Measurements from ENCODE around the gene KIF22.
"Not testable (repeated sequence)": the region's sequence is repeated elsewhere in the genome, so short reads cannot be mapped to it uniquely, and the experiment has no call there.

KIF22 gene

GRCh38 chr16:29777576-29778350 lies 12.8 kb upstream of the KIF22 start, which contains the start of gene ZG16:
Gene ZG16 (plus strand): TSS chr16:29778256. CDS start chr16:29779267, 1,011 bp downstream.
- no peak within 1 kb of the TSS for H3K27ac Mint-ChIP-seq
- DNase-seq (no peak), ATAC-seq (replicated peaks) (no peak)
- no peak within 1 kb of the TSS for H3K4me3 Mint-ChIP-seq
- H3K27me3 Mint-ChIP-seq = peaks cover 0 to 5% of the 10 kb centered on the region in 2 donors
- no peaks in the 10 kb centered on the region for H3K36me3 Mint-ChIP-seq
- peaks cover 0 to 2% of the 10 kb centered on the region in 2 donors for H3K4me1 Mint-ChIP-seq
- H3K9me3 Mint-ChIP-seq = no peaks in the 10 kb centered on the region

DNA sequence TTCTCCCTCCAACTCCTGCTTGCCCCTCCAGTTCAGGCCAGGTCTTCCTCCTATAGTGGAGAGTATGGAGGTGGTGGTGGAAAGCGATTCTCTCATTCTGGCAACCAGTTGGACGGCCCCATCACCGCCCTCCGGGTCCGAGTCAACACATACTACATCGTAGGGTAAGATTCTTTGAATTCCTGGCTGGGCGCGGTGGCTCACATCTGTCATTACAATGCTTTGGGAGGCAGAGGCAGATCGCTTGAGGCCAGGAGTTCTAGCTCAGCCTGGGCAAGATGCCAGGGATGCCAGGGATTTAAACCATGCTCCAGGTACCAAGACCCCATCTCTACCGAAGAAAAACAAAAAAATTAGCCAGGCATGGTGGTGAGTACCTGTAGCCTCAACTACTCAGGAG lies 11.1 kb upstream of the KIF22 start:
- ATAC-seq (replicated peaks) (no peak), DNase-seq (no peak)
- no peaks in the 10 kb centered on the region for H3K9me3 Mint-ChIP-seq
- no peak overlapping the region for H3K27ac Mint-ChIP-seq
- no peaks in the 10 kb centered on the region for H3K36me3 Mint-ChIP-seq
- H3K4me3 Mint-ChIP-seq = no peak overlapping the region
- peaks cover 0 to 2% of the 10 kb centered on the region in 2 donors for H3K4me1 Mint-ChIP-seq
- H3K27me3 Mint-ChIP-seq = peaks cover 0 to 5% of the 10 kb centered on the region in 2 donors

DNA sequence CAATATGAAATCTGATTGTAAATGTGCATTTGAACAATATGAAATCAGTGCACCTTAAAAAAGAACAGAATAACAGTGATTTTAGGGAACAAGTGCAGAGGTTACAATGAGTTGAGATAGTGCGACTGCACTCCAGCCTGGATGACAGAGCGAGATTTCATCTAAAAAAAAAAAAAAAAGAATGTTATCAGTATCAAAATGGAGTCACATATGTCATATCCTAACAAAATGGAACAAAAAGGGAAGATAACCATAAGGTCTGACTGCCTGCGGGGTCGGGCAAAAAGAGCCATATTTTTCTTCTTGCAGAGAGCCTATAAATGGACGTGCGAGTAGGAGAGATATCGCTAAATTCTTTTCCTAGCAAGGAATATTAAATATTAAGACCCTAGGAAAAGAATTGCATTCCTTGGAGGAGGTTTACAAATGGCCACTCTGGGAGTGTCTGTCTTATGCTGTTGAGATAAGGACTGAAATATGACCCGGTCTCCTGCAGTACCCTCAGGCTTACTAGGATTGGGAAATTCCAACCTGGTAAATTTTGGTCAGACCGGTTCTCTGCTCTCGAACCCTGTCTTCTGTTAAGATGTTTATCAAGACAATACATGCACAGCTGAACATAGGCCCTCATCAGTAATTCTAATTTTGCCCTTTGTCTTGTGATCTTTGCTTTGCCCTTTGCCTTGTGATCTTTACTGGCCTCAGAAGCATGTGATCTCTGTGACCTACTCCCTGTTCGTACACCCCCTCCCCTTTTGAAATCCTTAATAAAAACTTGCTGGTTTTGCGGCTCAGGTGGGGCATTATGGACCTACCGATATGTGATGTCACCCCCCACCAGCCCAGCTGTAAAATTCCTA lies 7.2 kb upstream of the KIF22 start:
- not testable (repeated sequence) for H3K27ac Mint-ChIP-seq, H3K4me3 Mint-ChIP-seq

DNA sequence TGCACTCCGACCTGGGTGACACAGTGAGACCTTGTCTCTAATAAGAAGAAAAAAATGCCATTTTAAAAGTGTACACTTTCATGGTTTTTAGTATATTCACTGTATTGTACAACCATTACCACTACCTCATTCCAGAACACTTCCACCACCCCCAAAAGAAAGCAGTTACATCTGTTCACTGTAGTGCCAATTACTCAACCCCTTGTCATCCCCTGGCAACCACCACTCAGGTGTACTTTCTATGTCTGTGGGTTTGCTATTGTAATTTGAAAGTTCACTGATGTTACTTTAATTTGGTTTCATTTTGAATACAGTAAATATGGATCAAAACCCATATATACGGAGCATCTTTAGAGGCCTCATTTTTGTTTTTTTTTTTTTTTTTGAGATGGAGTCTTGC lies 6.4 kb upstream of the KIF22 start:
- Mint-ChIP-seq H3K27ac (no peak overlapping the region), H3K9me3 (no peaks in the 10 kb centered on the region), H3K36me3 (no peaks in the 10 kb centered on the region), H3K27me3 (no peaks in the 10 kb centered on the region), H3K4me3 (no peak overlapping the region), H3K4me1 (peaks cover 5 to 13% of the 10 kb centered on the region in 2 donors)
- DNase-seq (no peak), ATAC-seq (replicated peaks) (no peak)

More for the DNA sequence above, 7.2 kb upstream of the KIF22 start:
- not testable (repeated sequence) for H3K36me3 Mint-ChIP-seq; H3K27me3 Mint-ChIP-seq; H3K9me3 Mint-ChIP-seq; H3K4me1 Mint-ChIP-seq; DNase-seq; ATAC-seq (replicated peaks)

DNA sequence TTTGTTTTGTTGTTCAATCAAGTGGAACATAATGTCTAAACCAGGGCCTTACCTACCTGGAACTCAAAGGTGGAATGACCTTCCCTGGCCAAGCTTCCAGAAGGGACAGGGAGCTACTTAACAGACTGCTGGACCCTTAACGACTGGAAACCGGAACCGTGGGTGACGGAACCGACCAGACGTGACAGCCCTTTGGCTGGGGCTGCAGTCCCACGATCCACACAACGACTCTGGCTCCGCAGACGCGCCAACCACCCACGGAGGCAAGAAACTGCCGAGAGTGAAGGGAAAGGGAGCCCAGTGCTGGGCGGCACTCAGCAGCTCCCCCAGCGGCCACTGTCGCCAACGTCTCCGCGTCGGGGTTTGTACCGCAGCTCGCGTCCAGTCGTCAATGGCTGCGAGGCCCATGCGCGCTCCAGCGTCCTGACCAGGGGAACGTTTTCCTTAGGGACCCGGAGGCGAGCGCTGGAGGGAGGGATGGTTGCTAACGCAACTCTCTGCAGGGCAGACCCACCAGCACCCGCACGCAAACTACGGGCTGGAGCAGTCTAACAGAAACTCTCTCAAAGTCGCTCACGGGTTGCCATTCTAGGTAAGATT lies 5.5 kb upstream of the KIF22 start:
- no peaks in the 10 kb centered on the region for H3K36me3 Mint-ChIP-seq
- H3K27ac Mint-ChIP-seq = peak overlapping the region; percentile 75
- peaks cover 7 to 20% of the 10 kb centered on the region in 2 donors for H3K4me1 Mint-ChIP-seq
- DNase-seq = peak; percentile 53
- ATAC-seq (replicated peaks) = peak; percentile 92 to 93
- H3K4me3 Mint-ChIP-seq = peak overlapping the region; percentile 70 to 74
- H3K9me3 Mint-ChIP-seq = no peaks in the 10 kb centered on the region
- no peaks in the 10 kb centered on the region for H3K27me3 Mint-ChIP-seq

DNA sequence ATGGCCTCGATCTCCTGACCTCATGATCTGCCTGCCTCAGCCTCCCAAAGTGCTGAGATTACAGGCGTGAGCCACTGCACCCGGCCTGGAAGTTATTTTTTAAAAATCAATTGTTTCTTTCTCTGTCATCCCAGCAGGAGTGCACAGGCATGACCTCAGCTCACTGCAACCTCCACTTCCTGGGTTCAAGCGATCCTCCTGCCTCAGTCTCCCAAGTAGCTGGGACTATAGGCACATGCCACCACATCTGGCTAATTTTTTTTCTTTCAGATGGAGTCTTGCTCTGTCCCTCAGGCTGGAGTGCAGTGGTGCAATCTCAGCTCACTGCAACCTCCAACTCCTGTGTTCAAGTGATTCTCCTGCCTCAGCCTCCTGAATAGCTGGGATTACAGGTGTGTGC lies 3.4 kb upstream of the KIF22 start:
- ATAC-seq (replicated peaks); DNase-seq; H3K36me3 Mint-ChIP-seq; H3K9me3 Mint-ChIP-seq; H3K27ac Mint-ChIP-seq; H3K4me3 Mint-ChIP-seq; H3K27me3 Mint-ChIP-seq: not testable (repeated sequence)
- H3K4me1 Mint-ChIP-seq = peaks cover 14 to 35% of the 10 kb centered on the region in 2 donors

DNA sequence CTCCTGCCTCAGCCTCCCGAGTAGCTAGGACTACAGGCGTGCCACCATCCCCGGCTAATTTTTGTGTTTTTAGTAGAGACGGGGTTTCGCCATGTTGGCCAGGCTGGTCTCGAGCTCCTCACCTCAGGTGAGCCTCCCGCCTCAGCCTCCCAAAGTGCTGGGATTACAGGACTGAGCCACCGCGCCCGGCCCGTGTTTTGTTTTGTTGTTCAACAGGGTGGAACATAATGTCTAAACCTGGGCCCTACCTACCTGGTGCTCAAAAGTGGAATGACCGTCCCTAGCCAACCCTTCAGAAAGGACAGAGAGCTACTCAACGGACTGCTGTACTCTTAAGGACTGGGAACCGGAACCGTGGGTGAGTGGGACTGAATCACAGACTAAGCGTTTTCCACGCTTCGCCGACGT lies 772 bp upstream of the KIF22 start:
- Mint-ChIP-seq H3K9me3 (no peaks in the 10 kb centered on the region), H3K27me3 (no peaks in the 10 kb centered on the region), H3K4me1 (peaks cover 22 to 51% of the 10 kb centered on the region in 2 donors), H3K4me3 (peak overlapping the region; percentile 97), H3K27ac (peak overlapping the region; percentile 98), H3K36me3 (peaks cover 10 to 12% of the 10 kb centered on the region in 2 donors)
- DNase-seq (no peak), ATAC-seq (replicated peaks) (peak; percentile 1 to 2)

DNA sequence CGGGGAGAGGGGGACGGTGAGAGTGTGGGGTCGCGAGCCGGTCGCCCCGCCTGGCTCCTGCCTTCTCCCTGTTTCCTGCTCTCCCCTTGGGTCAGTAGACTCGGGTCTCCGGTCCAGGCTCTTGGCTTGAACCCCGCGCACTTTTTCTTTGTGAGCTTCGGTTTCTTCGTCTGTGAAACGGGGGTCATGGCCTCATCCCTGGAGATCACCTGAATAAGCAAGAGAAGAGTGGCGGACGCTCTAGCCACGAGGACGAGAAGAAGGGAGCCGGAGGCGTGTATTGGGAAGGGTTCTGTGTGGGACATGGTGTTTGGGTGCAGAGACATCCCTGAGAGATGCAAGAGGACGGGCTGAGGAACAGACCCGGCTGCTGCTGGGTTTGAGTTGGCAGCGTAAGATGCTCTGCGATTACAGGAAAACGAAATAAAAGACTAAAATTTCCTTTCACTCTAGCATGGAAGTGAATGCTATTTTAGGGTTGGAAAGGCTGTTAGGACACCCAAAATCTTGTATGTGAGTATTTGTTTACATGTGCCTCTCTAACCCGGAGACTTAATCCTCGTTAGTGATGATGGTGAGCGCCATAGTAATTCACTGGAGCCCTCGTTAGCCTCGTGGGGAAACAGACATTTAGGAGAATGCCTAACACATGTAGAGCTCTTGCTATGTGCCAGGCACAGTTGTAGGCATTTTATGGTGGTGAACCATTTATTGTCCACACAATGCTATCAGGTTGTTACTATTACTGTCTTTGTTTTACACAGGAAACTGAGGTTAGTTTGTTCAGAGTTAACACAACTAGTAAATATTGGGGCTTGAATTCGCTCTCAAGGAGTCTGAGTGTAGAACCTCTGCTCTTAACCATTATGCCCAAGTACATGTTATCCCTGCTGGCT lies 646 bp downstream of the KIF22 start:
- H3K27me3 Mint-ChIP-seq = no peaks in the 10 kb centered on the region
- ATAC-seq (replicated peaks) (peak; percentile 2 to 21), DNase-seq (no peak)
- peaks cover 10 to 14% of the 10 kb centered on the region in 2 donors for H3K36me3 Mint-ChIP-seq
- peaks cover 20 to 41% of the 10 kb centered on the region in 2 donors for H3K4me1 Mint-ChIP-seq
- H3K9me3 Mint-ChIP-seq = no peaks in the 10 kb centered on the region
- H3K4me3 Mint-ChIP-seq = peak overlapping the region; percentile 97
- peak overlapping the region; percentile 98 for H3K27ac Mint-ChIP-seq

DNA sequence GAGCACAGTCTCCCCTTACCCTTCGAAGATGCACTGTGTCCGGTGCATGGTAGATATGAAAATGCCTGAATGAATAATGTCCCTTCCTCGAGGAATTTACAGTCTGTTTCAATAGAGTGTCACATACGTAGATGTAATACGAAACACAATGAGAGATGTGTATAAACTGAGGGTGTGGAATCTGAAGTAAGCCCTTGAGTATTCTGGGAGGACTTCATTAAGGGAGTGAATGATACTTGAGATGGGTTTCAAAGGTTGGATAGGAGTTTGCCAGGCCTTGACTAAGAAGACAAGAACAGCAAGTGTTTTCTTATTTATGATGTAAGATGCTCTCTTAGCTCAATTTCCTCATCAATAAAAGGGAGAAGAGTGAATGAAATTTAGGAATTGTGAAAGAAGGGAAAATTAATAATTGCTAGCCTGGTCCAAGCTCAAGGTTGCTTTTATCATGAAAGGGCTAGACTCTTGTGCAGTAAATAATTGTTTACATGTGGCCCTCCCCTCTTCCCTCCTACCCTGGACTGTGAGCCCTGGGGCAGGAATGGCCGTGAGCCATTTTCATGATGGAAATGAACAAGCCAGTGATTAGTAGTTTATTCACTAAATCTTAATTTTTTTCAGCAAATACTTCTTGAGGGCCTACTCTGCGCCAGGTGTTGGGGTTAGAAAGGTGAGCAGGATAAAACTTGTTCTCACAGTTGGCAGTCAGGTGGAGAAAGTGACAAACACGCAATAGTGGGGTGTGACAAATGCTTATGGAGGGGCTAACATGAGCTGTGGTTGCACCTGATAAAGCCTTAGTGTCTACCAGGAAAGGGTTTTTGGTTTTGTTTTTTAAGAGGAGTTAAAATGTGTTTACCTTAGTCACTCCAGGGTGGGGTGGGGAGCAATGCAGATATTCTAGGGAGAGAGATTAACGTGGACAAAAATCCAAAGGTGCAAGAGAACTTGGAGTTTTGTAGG lies 1.6 kb downstream of the KIF22 start:
- ATAC-seq (replicated peaks) (no peak), DNase-seq (no peak)
- no peaks in the 10 kb centered on the region for H3K27me3 Mint-ChIP-seq
- H3K9me3 Mint-ChIP-seq = no peaks in the 10 kb centered on the region
- H3K4me1 Mint-ChIP-seq = peaks cover 20 to 41% of the 10 kb centered on the region in 2 donors
- H3K27ac Mint-ChIP-seq = no peak overlapping the region
- H3K36me3 Mint-ChIP-seq = peaks cover 14 to 19% of the 10 kb centered on the region in 2 donors
- peak overlapping the region; percentile 97 for H3K4me3 Mint-ChIP-seq

DNA sequence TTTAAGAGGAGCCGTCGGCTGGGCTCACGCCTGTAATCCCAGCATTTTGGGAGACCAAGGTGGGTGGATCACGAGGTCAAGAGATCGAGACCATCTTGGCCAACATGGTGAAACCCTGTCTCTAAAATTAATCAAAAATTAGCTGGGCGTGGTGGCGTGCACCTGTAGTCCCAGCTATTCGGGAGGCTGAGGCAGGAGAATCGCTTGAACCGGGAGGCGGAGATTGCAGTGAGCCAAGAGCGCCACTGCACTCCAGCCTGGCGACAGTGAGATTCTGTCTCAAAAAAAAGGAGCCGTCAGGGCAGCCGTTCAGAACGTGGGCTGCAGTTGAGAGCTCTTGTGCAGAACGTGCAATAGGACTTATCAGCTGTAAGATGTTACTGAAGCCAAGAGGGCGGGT lies 2.6 kb downstream of the KIF22 start:
- H3K36me3 Mint-ChIP-seq = peaks cover 21 to 26% of the 10 kb centered on the region in 2 donors
- not testable (repeated sequence) for H3K4me3 Mint-ChIP-seq; H3K9me3 Mint-ChIP-seq; H3K27ac Mint-ChIP-seq; H3K27me3 Mint-ChIP-seq; DNase-seq; ATAC-seq (replicated peaks)
- peaks cover 20 to 41% of the 10 kb centered on the region in 2 donors for H3K4me1 Mint-ChIP-seq

DNA sequence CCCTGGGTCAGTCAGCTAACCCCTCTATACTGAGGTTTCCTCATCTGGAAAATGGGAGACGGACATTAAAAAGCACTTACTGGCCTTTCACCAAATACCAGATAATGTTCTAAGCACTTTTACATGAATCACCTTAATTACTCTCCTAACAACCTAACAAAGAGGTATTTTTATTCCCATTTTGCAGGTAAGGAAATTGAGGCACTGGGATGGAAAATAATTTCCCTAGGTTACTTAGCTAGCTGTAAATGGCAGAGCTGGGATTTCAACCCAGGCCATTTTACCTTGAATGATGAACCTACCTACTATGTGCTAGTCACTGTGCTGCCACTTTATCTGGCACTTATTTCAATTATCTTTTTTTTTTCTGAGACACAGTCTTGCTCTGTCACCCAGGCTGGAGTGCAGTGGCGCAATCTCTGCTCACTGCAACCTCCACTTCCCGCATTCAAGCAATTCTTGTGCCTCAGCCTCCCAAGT lies 3.7 kb downstream of the KIF22 start:
- Mint-ChIP-seq H3K4me3 (no peak overlapping the region), H3K27ac (no peak overlapping the region), H3K4me1 (peaks cover 20 to 37% of the 10 kb centered on the region in 2 donors), H3K9me3 (no peaks in the 10 kb centered on the region), H3K36me3 (peaks cover 22 to 38% of the 10 kb centered on the region in 2 donors), H3K27me3 (no peaks in the 10 kb centered on the region)
- DNase-seq (no peak), ATAC-seq (replicated peaks) (no peak)

GRCh38 chr16:29802416-29802935 lies 11.9 kb downstream of the KIF22 start:
- no peak overlapping the region for H3K4me3 Mint-ChIP-seq
- H3K9me3 Mint-ChIP-seq = no peaks in the 10 kb centered on the region
- ATAC-seq (replicated peaks) (no peak), DNase-seq (no peak)
- H3K36me3 Mint-ChIP-seq = peaks cover 26 to 65% of the 10 kb centered on the region in 2 donors
- H3K27ac Mint-ChIP-seq = no peak overlapping the region
- no peaks in the 10 kb centered on the region for H3K27me3 Mint-ChIP-seq
- H3K4me1 Mint-ChIP-seq = peaks cover 17 to 20% of the 10 kb centered on the region in 2 donors

Measured in stimulated activated naive B cell treated with anti-CD40 and anti-IgM and Interleukin-4, amounts not matched to agents 10 μg/mL and 1 μg/mL and 100 μg/mL, for 72 hours (primary cell).